Mesendoderm (in vitro differentiated cells): Measurements from ENCODE around the gene C10orf120.

Source experiments
- DNase-seq: peaks from one replicate; pipeline ENCODE4 v3.0.0; 2013
- H2AK5ac ChIP-seq: 2 replicates; pipeline ENCODE4 v1.6.1; 2013; ENCODE audit warnings: low read length, inconsistent platforms
- H2BK120ac ChIP-seq: 2 replicates; pipeline ENCODE4 v1.6.1; 2013; ENCODE audit warnings: low read depth, mild to moderate bottlenecking, low read length, moderate library complexity, mixed read lengths
- H2BK15ac ChIP-seq: replicated peaks from 2 replicates; pipeline ENCODE4 v1.6.1; 2013; ENCODE audit warnings: low read depth, mild to moderate bottlenecking, moderate library complexity
- H2BK5ac ChIP-seq: 2 replicates; pipeline ENCODE4 v1.6.1; 2013; ENCODE audit warnings: low read length, inconsistent platforms
- H3K18ac ChIP-seq: 2 replicates; pipeline ENCODE4 v1.6.1; 2013; ENCODE audit warnings: mild to moderate bottlenecking, low read length, mixed read lengths
- H3K23ac ChIP-seq: one replicate; pipeline ENCODE4 v1.6.1; 2013; ENCODE audit warnings: low read length
- H3K27ac ChIP-seq: 2 replicates; pipeline ENCODE4 v1.5.1; 2013; ENCODE audit warnings: low read depth, mild to moderate bottlenecking, inconsistent platforms, low read length, moderate library complexity
- H3K27me3 ChIP-seq: 2 replicates; pipeline ENCODE4 v1.6.1; 2013; ENCODE audit warnings: low read length, control low read depth, mild to moderate bottlenecking, inconsistent platforms; ENCODE audit not compliant: insufficient read depth, poor library complexity
- H3K36me3 ChIP-seq: 2 replicates; pipeline ENCODE4 v1.6.1; 2013; ENCODE audit warnings: low read length, inconsistent platforms; ENCODE audit not compliant: control insufficient read depth, insufficient read depth
- H3K4ac ChIP-seq: one replicate; pipeline ENCODE4 v1.6.1; 2013; ENCODE audit warnings: low read depth, mild to moderate bottlenecking, low read length, moderate library complexity
- H3K4me1 ChIP-seq: 2 replicates; pipeline ENCODE4 v1.6.1; 2013; ENCODE audit warnings: low read depth, low read length, inconsistent platforms; ENCODE audit not compliant: control insufficient read depth
- H3K4me2 ChIP-seq: 2 replicates; pipeline ENCODE4 v1.6.1; 2013; ENCODE audit warnings: low read length
- H3K4me3 ChIP-seq: 2 replicates; pipeline ENCODE4 v1.5.1; 2013; ENCODE audit warnings: mild to moderate bottlenecking, low read length
- H3K56ac ChIP-seq: one replicate; pipeline ENCODE4 v1.6.1; 2013; ENCODE audit warnings: low read length
- H3K79me1 ChIP-seq: 2 replicates; pipeline ENCODE4 v1.6.1; 2013; ENCODE audit warnings: low read length, inconsistent platforms
- H3K79me2 ChIP-seq: 2 replicates; pipeline ENCODE4 v1.6.1; 2013; ENCODE audit warnings: mild to moderate bottlenecking, low read length; ENCODE audit not compliant: control insufficient read depth, insufficient read depth
- H3K9ac ChIP-seq: 2 replicates; pipeline ENCODE4 v1.6.1; 2013; ENCODE audit warnings: low read length, inconsistent platforms
- H4K5ac ChIP-seq: one replicate; pipeline ENCODE4 v1.6.1; 2013; ENCODE audit warnings: low read length
- H4K8ac ChIP-seq: one replicate; pipeline ENCODE4 v1.6.1; 2013; ENCODE audit warnings: low read depth, mild to moderate bottlenecking, control low read depth, low read length, moderate library complexity
- WGBS: extraction: QIAGEN DNeasy Blood & Tissue Kit; methylation state at CpG from one replicate; pipeline ENCODE4 v1.1.7; 2013; ENCODE audit warnings: low lambda C conversion rate, missing lambda C conversion rate; ENCODE audit not compliant: insufficient coverage; ENCODE audit errors: extremely low coverage; 5-methylcytosine and 5-hydroxymethylcytosine counted together

Gene C10orf120

DNA sequence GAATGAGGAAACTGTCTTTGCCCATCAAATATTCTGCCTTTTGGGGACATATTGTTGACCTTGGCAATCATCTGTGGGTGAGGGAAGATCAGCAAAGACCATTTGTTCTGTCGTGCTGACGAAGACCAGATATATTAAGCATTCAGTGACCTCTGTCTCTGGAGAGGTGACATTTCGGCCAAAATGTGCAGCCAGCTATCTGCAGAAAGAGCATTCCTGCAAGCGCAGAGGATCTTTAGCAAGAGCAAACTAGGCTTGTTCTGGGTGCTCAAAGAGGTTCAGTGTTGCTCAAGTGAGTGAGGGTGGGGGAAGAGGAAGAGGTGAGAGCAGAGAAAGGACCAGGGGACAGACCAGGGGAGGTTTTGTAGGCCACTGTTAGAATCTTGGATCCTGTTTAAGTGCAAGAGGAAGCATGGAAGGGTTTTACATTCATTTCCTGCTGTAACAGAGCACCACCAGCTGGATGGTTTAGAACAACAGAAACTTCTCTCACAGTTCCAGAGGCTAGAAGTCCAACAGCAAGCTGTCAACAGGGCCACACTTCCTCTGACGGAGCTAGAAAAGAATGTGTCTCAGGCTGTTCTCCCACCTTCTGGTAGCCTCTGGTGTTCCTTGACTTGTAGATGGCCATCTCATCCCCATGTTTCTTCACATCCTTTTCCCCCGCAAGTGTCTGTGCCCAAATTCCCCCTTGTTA is 11.2 kb downstream of the C10orf120 start:
- Histone ChIP-seq H3K79me2 (no peaks in the 10 kb centered on the region), H2AK5ac (no peak overlapping the region), H2BK120ac (no peak overlapping the region), H3K4me3 (no peak overlapping the region), H3K27ac (no peak overlapping the region), H3K79me1 (no peaks in the 10 kb centered on the region), H3K9ac (no peak overlapping the region), H4K5ac (no peak overlapping the region), H2BK15ac (no peak overlapping the region), H3K23ac (no peak overlapping the region), H2BK5ac (no peak overlapping the region), H3K36me3 (no peaks in the 10 kb centered on the region), H3K4me1 (no peaks in the 10 kb centered on the region), H3K4me2 (no peak overlapping the region), H3K18ac (no peak overlapping the region), H3K56ac (no peak overlapping the region), H4K8ac (no peak overlapping the region), H3K4ac (no peak overlapping the region), H3K27me3 (no peaks in the 10 kb centered on the region)
- WGBS: no CpG with 5 or more reads among the region's 6 CpGs
- DNase-seq: peak; percentile 77

DNA sequence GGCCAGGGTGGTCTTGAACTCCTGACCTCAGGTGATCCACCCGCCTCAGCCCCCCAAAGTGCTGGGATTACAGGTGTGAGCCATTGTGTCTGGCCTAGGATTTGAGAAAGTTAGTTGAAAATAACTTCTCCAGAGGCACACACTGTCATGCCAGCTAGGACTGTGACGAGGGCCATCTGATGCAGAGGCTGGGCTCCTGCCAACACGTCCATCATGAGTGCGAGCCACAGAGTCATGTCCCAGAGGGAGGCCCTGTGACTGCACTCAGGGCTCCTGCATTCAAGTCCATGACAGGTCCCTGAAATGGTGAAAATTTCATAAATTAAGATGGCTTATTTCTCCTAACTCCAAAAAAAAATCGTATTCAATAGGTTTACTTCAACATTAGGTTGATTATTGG is 17.1 kb downstream of the C10orf120 start:
- H4K5ac ChIP-seq: no peak overlapping the region
- no peak overlapping the region for H3K27ac ChIP-seq
- no peaks in the 10 kb centered on the region for H3K36me3 ChIP-seq
- no peak overlapping the region for H4K8ac ChIP-seq
- no peaks in the 10 kb centered on the region for H3K27me3 ChIP-seq
- no peaks in the 10 kb centered on the region for H3K79me1 ChIP-seq
- H2BK120ac ChIP-seq: no peak overlapping the region
- no peak overlapping the region for H2BK15ac ChIP-seq
- H3K56ac ChIP-seq: no peak overlapping the region
- no peaks in the 10 kb centered on the region for H3K4me1 ChIP-seq
- no peak overlapping the region for H3K4ac ChIP-seq
- H3K4me2 ChIP-seq: no peak overlapping the region
- DNase-seq: no peak
- H2AK5ac ChIP-seq: no peak overlapping the region
- H3K9ac ChIP-seq: no peak overlapping the region
- no peak overlapping the region for H3K18ac ChIP-seq
- no CpG with 5 or more reads among the region's 5 CpGs for WGBS
- H3K4me3 ChIP-seq: no peak overlapping the region
- H3K23ac ChIP-seq: no peak overlapping the region
- no peaks in the 10 kb centered on the region for H3K79me2 ChIP-seq
- H2BK5ac ChIP-seq: no peak overlapping the region

DNA sequence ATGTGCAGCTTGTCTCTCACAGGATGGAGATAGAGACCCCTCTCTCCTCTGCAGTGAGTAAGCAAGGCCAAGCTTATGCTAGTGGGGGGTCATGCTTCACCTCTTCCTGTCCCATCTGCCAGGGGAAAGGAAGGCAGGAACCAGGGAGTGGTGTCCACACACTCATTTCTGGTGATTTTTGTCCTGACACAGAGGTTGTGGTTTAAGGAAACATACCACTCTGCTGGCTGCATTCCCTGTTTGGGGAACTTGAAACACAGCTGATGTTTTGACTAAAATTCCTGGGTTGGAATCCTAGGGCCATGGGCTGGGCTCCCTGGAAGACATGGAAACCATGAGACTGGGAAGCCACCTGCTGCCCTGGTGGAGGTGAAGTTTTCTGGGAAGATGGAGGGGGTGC is 21.4 kb downstream of the C10orf120 start:
- no peak overlapping the region for H2BK5ac ChIP-seq
- no peak overlapping the region for H3K56ac ChIP-seq
- H3K27ac ChIP-seq: no peak overlapping the region
- H3K23ac ChIP-seq: no peak overlapping the region
- no peaks in the 10 kb centered on the region for H3K79me1 ChIP-seq
- H3K4ac ChIP-seq: no peak overlapping the region
- H4K5ac ChIP-seq: no peak overlapping the region
- H3K9ac ChIP-seq: no peak overlapping the region
- H4K8ac ChIP-seq: no peak overlapping the region
- no peak overlapping the region for H2AK5ac ChIP-seq
- H3K4me1 ChIP-seq: no peaks in the 10 kb centered on the region
- no peaks in the 10 kb centered on the region for H3K36me3 ChIP-seq
- no peaks in the 10 kb centered on the region for H3K27me3 ChIP-seq
- no peak overlapping the region for H3K4me2 ChIP-seq
- H3K18ac ChIP-seq: no peak overlapping the region
- H2BK120ac ChIP-seq: no peak overlapping the region
- no peak overlapping the region for H2BK15ac ChIP-seq
- DNase-seq: no peak
- no peaks in the 10 kb centered on the region for H3K79me2 ChIP-seq
- H3K4me3 ChIP-seq: no peak overlapping the region

DNA sequence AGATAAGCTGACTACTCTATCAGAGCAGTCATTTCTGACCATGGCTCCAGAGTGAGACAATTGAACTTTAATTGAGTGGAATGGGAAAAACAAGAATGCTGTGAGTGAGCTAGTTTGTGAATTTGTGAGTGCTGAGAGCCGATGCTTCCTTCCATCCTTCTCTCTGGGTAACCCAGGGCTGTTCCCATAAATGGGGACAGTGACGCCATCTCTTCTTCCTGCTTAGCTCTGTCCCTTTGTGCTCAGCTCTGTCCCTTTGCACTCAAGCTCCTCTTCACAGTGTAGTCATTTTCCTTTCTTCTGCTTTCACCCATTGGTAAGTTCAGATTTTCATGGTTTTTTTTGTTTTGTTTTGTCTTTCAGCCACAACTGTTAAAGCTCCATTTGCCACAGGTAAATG is 24.4 kb downstream of the C10orf120 start:
- Histone ChIP-seq H2AK5ac (no peak overlapping the region), H3K4ac (no peak overlapping the region), H4K5ac (no peak overlapping the region), H3K4me2 (no peak overlapping the region), H3K4me3 (no peak overlapping the region), H3K18ac (no peak overlapping the region), H2BK120ac (no peak overlapping the region), H3K27ac (no peak overlapping the region), H3K79me2 (no peaks in the 10 kb centered on the region), H4K8ac (no peak overlapping the region), H3K23ac (no peak overlapping the region), H3K79me1 (no peaks in the 10 kb centered on the region), H2BK5ac (no peak overlapping the region), H2BK15ac (no peak overlapping the region), H3K36me3 (no peaks in the 10 kb centered on the region), H3K56ac (no peak overlapping the region), H3K27me3 (no peaks in the 10 kb centered on the region), H3K4me1 (no peaks in the 10 kb centered on the region), H3K9ac (no peak overlapping the region)
- no CpG with 5 or more reads among the region's 2 CpGs for WGBS
- no peak for DNase-seq

DNA sequence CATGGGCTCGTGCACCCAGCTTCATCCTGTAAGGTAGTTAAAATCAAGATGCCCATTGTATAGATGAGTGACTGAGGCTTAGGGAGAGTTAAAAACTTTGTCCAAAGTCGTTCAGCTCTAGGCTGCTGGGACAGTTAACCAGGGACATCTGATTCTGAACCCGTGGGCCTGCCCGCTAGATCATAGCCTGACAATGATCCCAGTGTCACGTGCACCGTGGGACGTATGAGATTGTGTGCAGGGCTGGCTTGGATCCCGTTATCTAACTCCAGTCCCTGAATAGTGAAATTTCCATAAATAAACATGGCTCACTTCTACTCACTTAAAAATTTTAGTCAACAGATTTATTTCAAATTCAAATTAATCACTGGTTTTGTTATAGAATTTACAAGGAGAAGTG is 24.9 kb downstream of the C10orf120 start:
- no CpG with 5 or more reads among the region's 8 CpGs for WGBS
- Histone ChIP-seq H4K8ac (no peak overlapping the region), H3K36me3 (no peaks in the 10 kb centered on the region), H3K27me3 (no peaks in the 10 kb centered on the region), H2BK15ac (no peak overlapping the region), H3K56ac (no peak overlapping the region), H3K4me3 (no peak overlapping the region), H3K4ac (no peak overlapping the region), H4K5ac (no peak overlapping the region), H3K4me2 (no peak overlapping the region), H3K9ac (no peak overlapping the region), H3K4me1 (no peaks in the 10 kb centered on the region), H3K79me1 (no peaks in the 10 kb centered on the region), H2BK120ac (no peak overlapping the region), H3K79me2 (no peaks in the 10 kb centered on the region), H2BK5ac (no peak overlapping the region), H3K18ac (no peak overlapping the region), H3K23ac (no peak overlapping the region), H2AK5ac (no peak overlapping the region), H3K27ac (no peak overlapping the region)
- DNase-seq: no peak

DNA sequence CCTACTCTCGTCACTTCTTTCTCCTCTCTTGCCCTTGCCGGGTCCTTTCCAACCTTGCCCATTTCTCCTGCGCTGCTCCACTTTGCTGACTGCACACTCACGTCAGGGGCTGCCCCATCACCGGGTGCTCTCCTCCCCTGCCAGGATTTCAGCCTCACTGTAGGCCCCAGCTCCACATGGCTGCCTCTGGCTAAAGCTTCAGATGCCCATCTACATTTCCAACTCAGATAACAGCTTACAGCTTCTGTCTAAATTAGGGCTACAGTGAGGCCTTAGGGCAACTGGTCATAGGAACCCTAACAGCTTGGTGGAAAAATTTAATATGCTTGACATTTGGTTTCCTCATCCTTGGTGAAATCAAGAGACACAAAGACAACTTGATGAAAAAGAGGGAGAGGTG is 25.9 kb downstream of the C10orf120 start:
- H3K4me2 ChIP-seq: no peak overlapping the region
- H4K8ac ChIP-seq: no peak overlapping the region
- no peak overlapping the region for H2AK5ac ChIP-seq
- H3K4ac ChIP-seq: no peak overlapping the region
- no peaks in the 10 kb centered on the region for H3K4me1 ChIP-seq
- no CpG with 5 or more reads among the region's 5 CpGs for WGBS
- no peak overlapping the region for H3K9ac ChIP-seq
- no peaks in the 10 kb centered on the region for H3K79me1 ChIP-seq
- H3K23ac ChIP-seq: no peak overlapping the region
- no peak overlapping the region for H2BK15ac ChIP-seq
- no peaks in the 10 kb centered on the region for H3K27me3 ChIP-seq
- H3K18ac ChIP-seq: no peak overlapping the region
- H3K27ac ChIP-seq: no peak overlapping the region
- H2BK120ac ChIP-seq: no peak overlapping the region
- no peaks in the 10 kb centered on the region for H3K36me3 ChIP-seq
- no peak overlapping the region for H3K4me3 ChIP-seq
- DNase-seq: no peak
- H3K56ac ChIP-seq: no peak overlapping the region
- H4K5ac ChIP-seq: no peak overlapping the region
- H3K79me2 ChIP-seq: no peaks in the 10 kb centered on the region
- no peak overlapping the region for H2BK5ac ChIP-seq
